D721Med (cell line): ENCODE results near the gene CARD9.

Experiments
- DNase-seq: peaks from one replicate; pipeline ENCODE4 v3.0.0; 2011; ENCODE audit warnings: low spot score; ENCODE audit not compliant: insufficient read length
- FAIRE-seq: peaks from 2 replicates; lab custom pipeline; 2011; peaks lifted over from hg19 to GRCh38; lab: Jason Lieb, UNC
- TF ChIP-seq, protein P1 (sequence below): IDR thresholded peaks from 2 replicates; pipeline ENCODE4 v1.5.1; 2012; ENCODE audit warnings: mild to moderate bottlenecking, control low read depth; ENCODE audit not compliant: insufficient read depth; ENCODE audit errors: missing control alignments

The CARD9 gene

DNA sequence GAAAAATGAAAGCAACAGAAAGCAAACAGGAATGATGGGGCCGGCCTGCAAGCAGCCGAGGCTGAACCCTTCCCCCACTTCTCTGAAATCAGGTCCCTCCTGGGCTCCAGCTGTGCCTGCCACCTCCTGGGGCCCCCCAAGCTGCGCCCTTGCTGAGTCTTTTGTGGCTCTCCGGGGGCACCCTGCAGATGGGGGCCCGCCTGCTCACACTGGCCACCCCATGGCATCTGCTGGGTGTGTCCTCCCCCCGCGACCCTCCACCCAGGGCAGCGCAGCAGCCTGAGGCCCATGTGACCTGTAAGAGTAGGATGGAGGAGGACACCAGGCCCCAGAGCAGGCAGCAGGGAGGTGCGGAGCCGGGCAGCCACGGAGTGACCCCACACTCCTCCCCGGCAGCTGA is 40.4 kb downstream of the CARD9 start:
- FAIRE-seq (no peak), DNase-seq (no peak)
- TF ChIP-seq, protein P1, sequence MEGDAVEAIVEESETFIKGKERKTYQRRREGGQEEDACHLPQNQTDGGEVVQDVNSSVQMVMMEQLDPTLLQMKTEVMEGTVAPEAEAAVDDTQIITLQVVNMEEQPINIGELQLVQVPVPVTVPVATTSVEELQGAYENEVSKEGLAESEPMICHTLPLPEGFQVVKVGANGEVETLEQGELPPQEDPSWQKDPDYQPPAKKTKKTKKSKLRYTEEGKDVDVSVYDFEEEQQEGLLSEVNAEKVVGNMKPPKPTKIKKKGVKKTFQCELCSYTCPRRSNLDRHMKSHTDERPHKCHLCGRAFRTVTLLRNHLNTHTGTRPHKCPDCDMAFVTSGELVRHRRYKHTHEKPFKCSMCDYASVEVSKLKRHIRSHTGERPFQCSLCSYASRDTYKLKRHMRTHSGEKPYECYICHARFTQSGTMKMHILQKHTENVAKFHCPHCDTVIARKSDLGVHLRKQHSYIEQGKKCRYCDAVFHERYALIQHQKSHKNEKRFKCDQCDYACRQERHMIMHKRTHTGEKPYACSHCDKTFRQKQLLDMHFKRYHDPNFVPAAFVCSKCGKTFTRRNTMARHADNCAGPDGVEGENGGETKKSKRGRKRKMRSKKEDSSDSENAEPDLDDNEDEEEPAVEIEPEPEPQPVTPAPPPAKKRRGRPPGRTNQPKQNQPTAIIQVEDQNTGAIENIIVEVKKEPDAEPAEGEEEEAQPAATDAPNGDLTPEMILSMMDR: no peak

DNA sequence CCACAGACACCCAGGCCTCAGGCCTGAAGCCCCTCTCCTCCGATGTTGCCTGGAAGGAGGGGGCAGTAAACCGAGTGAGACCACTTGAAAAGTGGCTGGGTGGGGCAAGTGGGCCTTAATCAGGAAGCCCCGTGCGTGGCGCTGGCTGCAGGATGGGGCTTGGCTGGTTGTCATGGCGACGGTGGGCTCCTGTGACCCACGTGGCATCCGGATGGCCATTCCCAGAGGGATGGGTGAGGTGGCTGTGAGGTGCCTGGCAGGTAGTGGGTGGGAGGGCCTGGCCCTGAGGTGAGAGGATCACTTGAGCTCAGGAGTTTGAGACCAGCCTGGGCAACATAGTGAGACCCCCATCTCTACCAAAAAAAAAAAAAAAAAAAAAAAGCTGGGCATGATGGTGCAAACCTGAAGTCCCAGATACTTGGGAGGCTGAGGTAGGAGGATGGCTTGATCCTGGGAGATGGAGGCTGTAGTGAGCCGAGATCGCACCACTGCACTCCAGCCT is 40.9 kb downstream of the CARD9 start:
- FAIRE-seq (no peak), DNase-seq (no peak)
- TF ChIP-seq, protein P1: no peak

DNA sequence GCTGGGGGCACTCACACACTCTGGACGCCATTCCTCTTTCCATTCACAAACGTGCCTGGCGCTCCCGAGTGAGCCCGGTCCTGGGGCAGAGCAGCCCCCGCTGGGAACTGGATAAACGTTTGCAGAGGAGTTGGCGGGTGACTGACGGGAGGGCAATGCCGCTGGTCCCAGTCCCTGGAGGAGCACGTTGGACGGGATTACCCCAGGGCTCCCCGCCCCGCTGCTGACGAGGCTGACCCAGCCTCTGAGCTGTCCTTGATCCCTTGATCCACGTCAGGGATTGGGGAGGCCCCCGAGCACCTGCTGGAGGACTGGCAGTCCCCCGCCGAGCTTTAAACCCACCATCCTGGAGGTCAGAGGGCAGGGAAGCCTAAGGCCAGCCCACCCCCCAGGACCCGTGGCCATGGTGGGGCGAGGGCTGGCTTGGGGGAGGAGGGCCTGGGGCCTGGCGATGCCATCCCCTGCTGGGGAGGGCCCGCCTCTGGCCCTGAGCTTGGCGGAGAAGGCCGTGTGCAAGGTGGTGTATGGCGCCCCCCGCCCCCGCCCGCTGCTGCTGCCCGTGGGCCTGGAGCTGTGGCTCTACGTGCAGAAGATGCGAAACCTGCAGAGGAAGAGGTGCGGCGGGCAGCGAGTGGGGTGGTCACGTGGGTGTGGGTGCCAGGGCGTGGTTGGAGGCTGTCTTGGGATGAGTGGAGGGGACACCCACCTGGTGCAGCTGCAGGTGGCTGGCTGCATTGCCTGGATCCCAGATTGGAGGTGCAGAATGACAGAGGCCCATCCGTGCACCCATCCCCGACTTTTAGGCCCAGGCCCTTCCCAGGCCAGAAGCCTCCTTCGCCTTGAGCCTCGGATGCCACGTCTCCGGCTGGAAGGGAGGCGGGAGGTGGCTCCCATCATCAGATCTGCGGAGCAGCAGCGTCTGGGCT is 41.6 kb downstream of the CARD9 start:
- TF ChIP-seq, protein P1: no peak
- FAIRE-seq (no peak), DNase-seq (peak; percentile 98)

DNA sequence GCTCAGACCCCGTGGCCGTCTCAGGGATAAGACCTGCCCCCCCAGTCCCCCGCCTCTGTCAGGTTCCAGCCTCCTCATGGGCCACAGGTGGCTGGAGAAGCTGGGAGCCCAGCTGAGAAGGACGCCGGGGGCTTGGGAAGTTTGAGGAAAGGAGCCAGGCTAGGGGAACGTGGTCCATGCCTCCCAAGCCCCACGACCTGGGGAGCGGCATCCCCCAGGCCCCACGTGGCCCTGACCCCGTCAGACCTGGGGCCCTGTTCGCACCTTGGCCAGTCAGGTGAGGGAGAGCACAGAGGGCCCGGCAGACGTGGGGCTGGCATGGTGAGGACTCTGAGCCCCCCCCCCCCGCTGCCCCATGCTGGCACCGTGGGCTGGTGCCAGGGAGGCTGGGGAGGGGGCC is 42.4 kb downstream of the CARD9 start:
- TF ChIP-seq, protein P1: no peak
- FAIRE-seq (no peak), DNase-seq (no peak)

DNA sequence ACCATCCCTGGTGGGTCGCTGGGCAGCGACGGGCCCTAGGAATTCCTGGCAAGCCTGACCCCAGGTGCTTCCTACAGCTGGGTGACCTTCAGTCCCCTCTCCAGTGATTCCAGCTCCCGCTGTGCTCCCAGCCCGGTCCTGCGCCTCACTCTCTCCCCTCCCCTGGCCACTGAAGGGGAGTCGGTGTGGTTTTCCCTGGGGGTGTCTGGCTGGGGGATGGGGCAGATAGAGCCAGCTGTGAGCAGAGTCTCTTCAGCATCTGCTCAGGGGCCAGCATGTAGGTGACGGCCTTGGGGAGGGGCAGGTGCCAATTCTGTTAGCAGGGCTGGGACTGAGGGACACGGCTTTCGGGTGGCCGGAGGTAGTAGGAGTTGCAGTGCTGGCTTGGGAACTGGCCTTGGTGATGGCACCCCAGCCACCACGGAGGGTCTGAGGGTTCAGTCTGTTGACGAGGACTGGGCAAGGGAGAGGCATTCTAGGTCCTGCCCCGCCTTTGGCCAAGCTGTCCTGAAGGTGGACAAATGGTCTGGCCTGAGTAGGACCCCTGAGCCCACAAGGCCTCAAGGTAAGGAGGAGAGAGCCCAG is 43.0 kb downstream of the CARD9 start:
- DNase-seq: no peak
- TF ChIP-seq, protein P1: no peak
- no peak for FAIRE-seq

DNA sequence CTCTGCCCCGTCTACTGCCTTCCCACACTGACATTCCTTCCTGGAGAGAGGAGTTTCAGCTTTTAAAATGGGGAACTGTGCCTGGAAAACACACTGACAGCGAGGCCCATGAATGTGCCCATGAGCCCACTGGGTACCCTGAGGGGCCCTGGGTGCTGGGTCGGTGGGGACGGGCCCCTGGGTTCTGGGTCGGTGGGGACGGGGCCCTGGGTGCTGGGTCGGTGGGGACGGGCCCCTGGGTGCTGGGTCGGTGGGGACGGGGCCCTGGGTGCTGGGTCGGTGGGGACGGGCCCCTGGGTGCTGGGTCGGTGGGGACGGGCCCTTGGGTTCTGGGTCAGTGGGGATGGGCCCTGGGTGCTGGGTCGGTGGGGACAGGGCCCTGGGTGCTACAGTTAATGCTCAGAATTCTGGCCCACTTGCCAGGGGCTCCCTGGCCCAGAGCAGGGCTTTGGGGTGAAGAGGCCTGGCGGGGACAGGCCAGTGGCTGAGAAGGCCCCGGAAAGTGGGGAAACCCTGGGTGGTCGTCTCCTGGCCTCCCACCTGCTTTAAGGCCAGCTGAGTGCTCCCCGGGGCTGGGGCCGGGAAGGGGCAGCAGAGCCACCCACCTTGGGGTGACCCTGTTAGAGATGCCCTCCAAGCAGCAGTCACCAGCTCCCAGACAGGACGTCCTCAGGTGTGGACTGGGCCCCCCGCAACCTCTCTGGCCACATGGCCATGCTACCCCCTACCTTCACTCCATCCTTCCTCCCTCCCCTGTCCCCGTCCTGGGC is 43.6 kb downstream of the CARD9 start:
- no peak for FAIRE-seq
- TF ChIP-seq, protein P1: no peak
- no peak for DNase-seq
